ENCODE results near the gene CXCL16.

CXCL16 gene

DNA sequence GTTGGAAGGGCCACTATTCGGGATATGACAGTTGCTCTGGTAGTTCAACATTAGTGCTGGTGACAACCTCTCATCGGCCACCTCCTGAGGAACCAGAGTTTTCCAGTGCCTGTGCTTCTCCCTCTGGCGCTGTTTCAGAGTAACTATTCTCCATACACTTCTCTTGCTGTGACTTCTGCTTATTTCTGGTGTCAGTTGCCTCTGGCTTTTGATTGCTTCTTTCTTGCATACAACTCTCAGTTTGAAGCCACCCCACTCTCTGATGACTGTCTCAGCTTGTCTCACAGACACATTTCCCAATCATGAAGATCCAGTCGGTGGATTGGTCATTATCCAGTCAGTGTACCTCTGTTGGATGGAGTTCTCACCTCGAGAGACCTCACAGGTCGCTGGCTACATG is 28.6 kb upstream of the CXCL16 start:
- DNase-seq (ENCODE audit: low read depth): no peak
- TF ChIP-seq, protein P1, sequence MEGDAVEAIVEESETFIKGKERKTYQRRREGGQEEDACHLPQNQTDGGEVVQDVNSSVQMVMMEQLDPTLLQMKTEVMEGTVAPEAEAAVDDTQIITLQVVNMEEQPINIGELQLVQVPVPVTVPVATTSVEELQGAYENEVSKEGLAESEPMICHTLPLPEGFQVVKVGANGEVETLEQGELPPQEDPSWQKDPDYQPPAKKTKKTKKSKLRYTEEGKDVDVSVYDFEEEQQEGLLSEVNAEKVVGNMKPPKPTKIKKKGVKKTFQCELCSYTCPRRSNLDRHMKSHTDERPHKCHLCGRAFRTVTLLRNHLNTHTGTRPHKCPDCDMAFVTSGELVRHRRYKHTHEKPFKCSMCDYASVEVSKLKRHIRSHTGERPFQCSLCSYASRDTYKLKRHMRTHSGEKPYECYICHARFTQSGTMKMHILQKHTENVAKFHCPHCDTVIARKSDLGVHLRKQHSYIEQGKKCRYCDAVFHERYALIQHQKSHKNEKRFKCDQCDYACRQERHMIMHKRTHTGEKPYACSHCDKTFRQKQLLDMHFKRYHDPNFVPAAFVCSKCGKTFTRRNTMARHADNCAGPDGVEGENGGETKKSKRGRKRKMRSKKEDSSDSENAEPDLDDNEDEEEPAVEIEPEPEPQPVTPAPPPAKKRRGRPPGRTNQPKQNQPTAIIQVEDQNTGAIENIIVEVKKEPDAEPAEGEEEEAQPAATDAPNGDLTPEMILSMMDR (conservative IDR thresholded peaks at IDR 0.05; ENCODE audit: low read depth, low read length): no peak
- H3K4me3 ChIP-seq (ENCODE audit: low read length): no peak overlapping the region

DNA sequence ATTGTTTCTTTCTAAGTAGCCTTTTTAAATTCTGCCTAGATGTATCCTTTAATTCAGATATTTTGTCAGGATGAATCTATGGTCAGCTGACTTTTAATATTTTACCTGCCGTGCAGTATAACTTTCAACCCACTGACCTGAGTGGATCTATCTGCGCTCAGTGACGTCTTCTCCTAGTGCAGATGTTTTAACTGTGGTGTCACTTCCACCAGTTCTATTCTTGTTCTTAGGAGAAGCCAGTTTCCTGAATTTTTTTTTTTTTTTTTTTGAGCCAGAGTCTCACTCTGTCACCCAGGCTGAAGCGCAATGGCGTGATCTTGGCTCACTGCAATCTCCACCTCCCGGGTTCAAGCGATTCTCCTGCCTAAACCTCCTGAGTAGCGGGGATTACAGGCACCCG is 27.0 kb upstream of the CXCL16 start:
- no peak overlapping the region for H3K4me3 ChIP-seq (ENCODE audit: low read length)
- DNase-seq (ENCODE audit: low read depth): no peak
- TF ChIP-seq, protein P1 (conservative IDR thresholded peaks at IDR 0.05; ENCODE audit: low read depth, low read length): no peak

DNA sequence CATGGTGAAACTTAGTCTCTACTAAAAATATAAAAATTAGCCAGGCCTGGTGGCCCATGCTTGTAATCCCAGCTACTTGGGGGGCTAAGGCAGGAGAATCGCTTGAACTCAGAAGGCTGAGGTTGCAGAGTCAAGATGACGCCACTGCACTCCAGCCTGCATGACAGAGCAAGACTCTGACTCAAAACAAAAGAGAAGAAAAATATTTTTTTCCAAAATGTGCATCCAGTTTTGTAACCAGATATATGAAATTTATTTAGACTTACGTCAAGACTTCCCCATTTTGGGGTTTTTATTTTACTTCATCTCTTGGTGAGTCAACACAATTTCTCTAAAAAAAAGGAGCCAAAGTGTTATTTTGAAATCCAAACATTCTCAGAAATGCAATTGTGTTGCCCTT is 26.5 kb upstream of the CXCL16 start:
- DNase-seq (ENCODE audit: low read depth): no peak
- H3K4me3 ChIP-seq (ENCODE audit: low read length): no peak overlapping the region
- TF ChIP-seq, protein P1 (conservative IDR thresholded peaks at IDR 0.05; ENCODE audit: low read depth, low read length): no peak

DNA sequence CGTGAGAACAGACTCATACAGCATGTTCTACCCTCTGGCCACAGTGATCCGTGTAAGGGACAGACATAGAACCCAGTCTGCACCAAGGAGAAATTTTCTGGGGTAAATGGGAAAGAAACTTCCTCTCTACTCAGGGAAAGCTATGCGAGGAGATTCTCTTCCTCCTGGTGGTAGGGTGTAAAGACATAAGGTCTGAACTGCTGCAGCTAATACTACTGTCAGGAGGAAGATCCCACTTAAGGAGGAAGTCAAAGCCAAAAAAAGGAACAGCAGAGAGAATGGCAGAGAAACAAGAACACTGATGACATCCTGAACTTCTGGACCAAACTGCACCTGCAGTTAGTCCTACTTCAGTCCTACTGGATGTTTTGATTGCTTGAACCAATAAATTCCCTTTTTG is 24.9 kb upstream of the CXCL16 start:
- TF ChIP-seq, protein P1 (conservative IDR thresholded peaks at IDR 0.05; ENCODE audit: low read depth, low read length): no peak
- no peak for DNase-seq (ENCODE audit: low read depth)
- H3K4me3 ChIP-seq (ENCODE audit: low read length): no peak overlapping the region

DNA sequence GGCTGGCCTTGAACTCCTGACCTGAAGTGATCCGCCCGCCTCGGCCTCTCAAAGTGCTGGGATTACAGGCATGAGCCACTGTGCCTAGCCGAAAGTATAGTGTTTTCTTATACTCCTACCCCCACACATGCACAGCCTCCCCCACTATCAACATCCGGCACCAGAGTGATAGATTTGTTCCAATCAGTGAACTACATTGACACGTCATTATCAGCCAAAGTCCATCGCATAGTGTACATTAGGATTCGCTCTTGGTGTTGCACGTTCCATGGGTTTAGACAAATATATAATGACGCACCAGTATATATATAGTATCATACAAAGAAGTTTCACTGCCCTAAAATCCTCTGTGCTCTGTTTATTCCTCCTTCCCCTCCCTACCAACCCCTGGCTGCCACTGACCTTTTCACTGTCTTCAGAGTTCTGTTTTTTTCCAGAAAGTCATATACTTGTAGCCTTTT is 20.1 kb upstream of the CXCL16 start:
- H3K4me3 ChIP-seq (ENCODE audit: low read length): no peak overlapping the region
- TF ChIP-seq, protein P1 (conservative IDR thresholded peaks at IDR 0.05; ENCODE audit: low read depth, low read length): no peak
- DNase-seq (ENCODE audit: low read depth): no peak

DNA sequence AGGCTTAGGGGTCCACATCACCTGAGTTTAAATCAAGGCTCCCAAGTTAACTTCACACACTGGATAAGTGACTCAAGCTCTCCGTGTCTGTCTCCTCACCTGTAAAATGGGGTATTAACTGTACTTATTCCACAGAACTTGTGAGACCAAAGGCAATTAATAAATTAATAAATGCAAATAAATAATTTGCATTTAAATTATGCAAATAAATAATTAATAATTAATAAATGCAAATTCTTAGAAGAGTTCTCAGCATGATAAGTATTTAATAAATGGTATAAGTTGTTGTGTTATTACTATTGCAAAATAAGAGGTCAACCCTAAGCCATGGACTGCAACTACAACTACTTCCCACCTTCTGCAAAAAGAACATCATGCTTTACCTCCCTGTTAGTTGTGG is 13.7 kb upstream of the CXCL16 start:
- no peak overlapping the region for H3K4me3 ChIP-seq (ENCODE audit: low read length)
- TF ChIP-seq, protein P1 (conservative IDR thresholded peaks at IDR 0.05; ENCODE audit: low read depth, low read length): no peak
- DNase-seq (ENCODE audit: low read depth): no peak

DNA sequence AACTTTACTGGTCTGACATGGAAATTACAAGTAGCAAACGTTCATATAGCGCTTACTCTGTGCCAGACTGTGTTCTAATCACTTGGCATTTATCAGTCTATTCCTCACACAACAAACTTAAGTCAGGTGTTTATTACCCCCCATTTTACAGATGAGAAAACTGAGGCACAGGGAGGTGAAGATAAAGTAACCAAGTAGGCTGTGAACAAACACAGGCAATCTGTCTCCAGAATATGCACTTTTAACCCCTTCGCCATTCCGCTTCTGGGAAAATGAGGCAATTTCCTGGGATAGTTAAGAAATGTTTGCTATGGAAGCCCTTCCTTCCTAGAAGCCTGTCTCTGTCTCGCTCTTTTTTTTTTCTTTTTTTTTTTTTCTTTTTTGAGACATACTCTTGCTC is 12.2 kb upstream of the CXCL16 start:
- TF ChIP-seq, protein P1 (conservative IDR thresholded peaks at IDR 0.05; ENCODE audit: low read depth, low read length): no peak
- no peak for DNase-seq (ENCODE audit: low read depth)
- no peak overlapping the region for H3K4me3 ChIP-seq (ENCODE audit: low read length)

Data from retinal pigment epithelial cell (primary cell).